Urinary bladder (tissue), 4 donors: ENCODE data around the gene DOK4. TPM values are rescaled to one million over a fixed set of nuclear protein-coding genes. Genes with fewer than 3 reads are reported as not detected.

ENCODE experiments used
- DNase-seq: peaks from one replicate; pipeline ENCODE4 v3.0.0-alpha.2; 2015; ENCODE audit errors: extremely low spot score
- H3K27ac ChIP-seq: one replicate; pipeline ENCODE4 v1.5.1; 2013; ENCODE audit warnings: low read depth, mild to moderate bottlenecking, moderate library complexity
- H3K36me3 ChIP-seq: one replicate; pipeline ENCODE4 v1.6.1; 2013; ENCODE audit warnings: mild to moderate bottlenecking, moderate library complexity; ENCODE audit not compliant: insufficient read depth
- H3K4me1 ChIP-seq: one replicate; pipeline ENCODE4 v1.6.1; 2013; ENCODE audit warnings: mild to moderate bottlenecking, moderate library complexity; ENCODE audit not compliant: insufficient read depth
- H3K4me3 ChIP-seq: one replicate; pipeline ENCODE4 v1.5.1; 2013; ENCODE audit warnings: low read depth, low read length
- WGBS: extraction: QIAGEN DNeasy Blood & Tissue Kit; methylation state at CpG from one replicate; pipeline ENCODE4 v1.1.7; 2013; 5-methylcytosine and 5-hydroxymethylcytosine counted together
- polyA plus RNA-seq: library from polyadenylated mRNA; stranded (reverse); fragments of 200-250 nt; gene quantifications from one replicate; pipeline ENCODE4 v1.2.3, GENCODE V29; 2013
- total RNA-seq: library from RNA; depleted of rRNA; stranded (reverse); fragments of >200 nt; gene quantifications from one replicate; pipeline ENCODE4 v1.2.3, GENCODE V29; 2014
- donor health status: healthy with polysubstance abuse.
- donor health status: healthy.

DOK4 gene
- total and polyA plus RNA-seq, 2 donors, result 11.8 to 21.3 TPM

DNA sequence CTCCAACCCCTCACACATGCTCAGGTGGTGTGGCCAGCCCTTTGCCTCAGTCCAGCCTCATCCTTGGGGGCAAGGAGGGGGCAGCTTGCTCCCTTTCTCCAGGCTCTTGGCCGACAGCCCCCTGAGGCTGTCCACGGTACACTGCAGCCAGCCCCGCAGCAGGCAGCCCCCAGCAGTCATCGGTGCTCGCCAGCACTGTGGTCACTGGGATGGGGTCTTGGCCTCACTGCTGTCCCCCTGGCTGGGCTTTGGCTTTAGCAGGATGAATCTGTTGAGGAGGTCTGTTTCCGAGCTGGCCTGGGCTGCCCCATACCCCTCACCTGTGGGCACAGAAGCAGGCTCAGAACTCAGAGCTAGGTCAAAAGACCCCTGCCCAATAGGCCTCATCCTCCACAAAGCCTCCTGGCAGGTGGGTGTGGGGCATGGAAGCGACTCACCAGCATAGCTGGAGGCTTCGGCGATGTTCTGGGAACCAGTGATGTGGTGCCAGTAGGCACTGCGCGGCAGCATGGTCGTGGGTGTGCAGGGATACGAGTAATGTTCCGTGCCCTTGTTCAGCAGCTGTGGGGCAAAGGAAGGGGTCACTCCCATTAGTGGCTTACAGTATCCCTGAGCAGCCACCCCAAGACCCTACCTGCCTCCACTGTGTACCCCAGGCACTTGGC, 13.0 kb downstream of the DOK4 start:
- WGBS, result 85% methylated on average over 14 of the region's 14 CpGs
- no peak for DNase-seq
- no peak overlapping the region for H3K27ac ChIP-seq
- peaks cover 3% of the 10 kb centered on the region for H3K36me3 ChIP-seq
- H3K4me3 ChIP-seq, result no peak overlapping the region
- H3K4me1 ChIP-seq, result no peaks in the 10 kb centered on the region

DNA sequence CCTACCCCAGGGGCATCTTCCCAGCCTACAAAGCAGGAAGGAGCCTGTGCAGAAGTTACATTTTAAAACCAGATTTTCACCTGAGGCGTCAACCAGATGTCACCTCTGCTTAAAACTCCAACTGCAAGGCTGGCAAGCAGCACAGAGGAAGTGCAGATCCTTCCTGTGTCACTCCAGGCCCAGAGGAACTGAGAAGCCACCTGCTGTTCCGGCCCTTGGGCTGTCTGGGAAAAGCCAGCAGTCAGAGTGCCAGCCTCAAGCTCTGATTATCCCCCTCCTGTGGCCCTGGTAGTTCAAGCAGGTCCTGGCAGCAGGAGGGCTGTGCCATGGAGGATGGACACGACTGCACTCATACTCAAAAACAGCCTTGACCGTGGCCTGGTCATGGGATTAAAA, 13.6 kb downstream of the DOK4 start:
- DNase-seq, result no peak
- Histone ChIP-seq H3K27ac (no peak overlapping the region), H3K36me3 (peaks cover 3% of the 10 kb centered on the region), H3K4me3 (no peak overlapping the region), H3K4me1 (no peaks in the 10 kb centered on the region)
- 57% methylated on average over 4 of the region's 4 CpGs for WGBS

DNA sequence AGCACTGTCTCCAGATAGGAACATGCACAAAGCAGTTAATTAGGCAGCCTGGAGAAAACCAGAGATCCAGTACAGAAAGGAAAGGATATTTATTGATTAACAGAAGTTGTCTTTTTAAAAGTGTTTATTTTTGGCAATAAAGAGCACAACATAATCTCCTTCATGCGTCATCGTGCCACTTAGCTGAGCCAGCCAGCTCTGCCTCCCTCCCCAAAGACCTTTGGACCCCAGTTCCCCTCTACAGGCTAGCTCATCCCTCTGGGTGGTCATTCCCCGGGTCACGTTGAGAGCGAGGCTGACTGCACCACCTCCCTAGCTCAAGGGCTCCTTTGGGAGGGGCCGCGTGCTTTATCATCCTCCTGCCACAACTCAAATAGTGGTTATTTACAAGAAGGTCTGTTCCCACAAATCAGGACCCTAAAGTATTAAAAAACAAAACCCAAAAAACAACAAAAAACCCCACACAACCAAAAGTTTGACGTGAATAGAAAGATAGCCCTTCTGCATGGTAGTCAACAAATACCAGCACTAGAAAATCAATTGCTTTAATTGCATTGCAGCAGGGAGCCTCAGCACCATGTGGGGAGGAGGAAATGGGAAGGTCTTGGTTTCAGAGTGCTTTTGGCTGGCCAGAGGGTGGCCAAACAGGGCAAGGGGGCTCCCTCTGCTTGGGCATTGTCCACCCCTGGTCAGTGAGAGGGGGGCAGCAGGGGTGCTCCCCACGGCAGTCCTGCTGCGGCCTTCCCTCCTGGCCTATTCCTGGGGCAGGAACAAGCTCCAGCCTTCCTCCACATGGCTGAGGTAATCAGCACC, 14.2 kb downstream of the DOK4 start:
- DNase-seq, result no peak
- peaks cover 3% of the 10 kb centered on the region for H3K36me3 ChIP-seq
- no peaks in the 10 kb centered on the region for H3K4me1 ChIP-seq
- no peak overlapping the region for H3K27ac ChIP-seq
- 55% methylated on average over 10 of the region's 10 CpGs for WGBS
- no peak overlapping the region for H3K4me3 ChIP-seq

DNA sequence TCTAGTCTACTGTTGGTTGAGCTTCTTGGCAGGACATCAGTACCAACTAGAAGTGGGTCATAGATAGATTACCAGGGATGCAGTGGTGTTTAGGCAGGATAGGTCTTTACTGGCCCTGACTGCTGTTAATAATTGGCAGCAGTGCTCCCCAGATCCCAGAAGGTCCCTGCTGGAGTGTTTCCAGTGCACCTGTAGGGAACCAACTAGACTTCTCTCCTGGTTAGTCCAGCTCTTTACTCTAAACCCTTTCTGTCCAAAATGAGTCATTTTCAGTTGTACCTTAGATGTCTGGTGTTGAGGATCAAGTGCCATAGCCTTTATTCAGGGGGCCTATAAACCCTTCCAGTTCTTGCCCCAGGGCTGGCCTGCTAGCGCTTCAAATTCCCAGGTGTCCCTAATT, 15.1 kb downstream of the DOK4 start:
- H3K27ac ChIP-seq, result no peak overlapping the region
- DNase-seq, result no peak
- WGBS, result 95% methylated on average over 1 of the region's 1 CpG
- H3K4me3 ChIP-seq, result no peak overlapping the region
- H3K36me3 ChIP-seq, result peaks cover 5% of the 10 kb centered on the region
- no peaks in the 10 kb centered on the region for H3K4me1 ChIP-seq

DNA sequence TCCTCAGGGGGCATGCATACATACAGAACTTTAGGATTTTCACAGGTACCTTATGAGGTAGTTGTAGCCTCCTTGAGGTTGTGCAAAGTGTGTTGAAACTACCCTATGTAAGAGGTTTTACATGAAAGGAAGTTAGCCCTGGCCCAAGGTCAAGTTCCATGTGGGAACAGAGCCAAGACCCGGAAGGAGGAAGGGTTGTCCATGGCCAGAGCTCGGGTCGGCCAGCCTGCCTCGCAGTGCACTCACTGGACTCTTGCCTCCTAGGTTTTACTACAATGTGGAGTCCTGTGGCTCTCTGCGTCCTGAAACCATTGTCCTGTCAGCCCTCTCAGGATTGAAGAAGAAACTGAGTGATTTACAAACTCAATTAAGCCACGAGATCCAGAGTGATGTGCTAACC, 15.6 kb downstream of the DOK4 start:
- peaks cover 5% of the 10 kb centered on the region for H3K36me3 ChIP-seq
- no peak for DNase-seq
- WGBS, result 32% methylated on average over 6 of the region's 6 CpGs
- no peak overlapping the region for H3K27ac ChIP-seq
- H3K4me3 ChIP-seq, result no peak overlapping the region
- H3K4me1 ChIP-seq, result no peaks in the 10 kb centered on the region

DNA sequence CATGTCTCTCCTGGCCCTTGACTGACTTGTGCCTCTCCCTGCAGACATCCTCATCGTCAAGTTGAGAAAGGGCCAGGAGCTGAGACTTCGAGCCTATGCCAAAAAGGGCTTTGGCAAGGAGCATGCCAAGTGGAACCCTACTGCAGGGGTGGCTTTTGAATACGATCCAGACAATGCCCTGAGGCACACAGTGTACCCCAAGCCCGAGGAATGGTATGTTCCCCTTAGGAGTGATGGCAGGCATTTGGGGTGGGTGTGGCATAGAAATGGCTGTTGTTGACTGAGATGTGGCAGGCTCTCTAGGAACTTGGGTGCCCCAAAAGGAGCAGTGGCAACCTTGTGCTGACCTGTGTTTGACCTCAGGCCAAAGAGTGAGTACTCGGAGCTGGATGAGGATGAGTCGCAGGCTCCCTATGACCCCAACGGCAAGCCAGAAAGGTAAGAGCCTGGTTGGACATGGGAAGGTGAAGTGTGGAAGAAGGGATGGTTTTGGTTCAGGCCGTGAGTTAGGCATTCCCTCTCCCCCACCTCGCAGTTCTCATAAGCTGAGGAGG, 16.3 kb downstream of the DOK4 start:
- Histone ChIP-seq H3K4me3 (no peak overlapping the region), H3K36me3 (peaks cover 5% of the 10 kb centered on the region), H3K4me1 (no peaks in the 10 kb centered on the region), H3K27ac (no peak overlapping the region)
- DNase-seq, result no peak
- WGBS, result 69% methylated on average over 9 of the region's 9 CpGs

DNA sequence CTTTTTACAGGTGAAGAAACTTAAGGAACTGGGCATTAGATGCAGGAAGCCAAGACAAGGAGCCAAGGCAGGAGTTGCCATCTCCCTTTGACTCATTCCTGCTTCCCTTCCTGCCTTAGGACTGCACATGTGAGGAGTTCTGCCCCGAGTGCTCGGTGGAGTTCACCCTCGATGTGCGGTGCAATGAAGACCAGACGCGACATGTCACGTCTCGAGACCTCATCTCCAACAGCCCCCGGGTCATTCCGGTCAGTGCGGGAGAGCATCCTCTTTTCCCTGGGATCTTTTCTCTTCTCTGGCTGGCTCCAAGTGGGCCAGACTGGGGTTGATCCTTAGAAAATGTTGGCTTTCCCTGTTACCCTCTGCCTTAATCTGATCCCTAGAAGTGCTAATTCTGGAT, 17.2 kb downstream of the DOK4 start:
- peaks cover 5% of the 10 kb centered on the region for H3K36me3 ChIP-seq
- H3K27ac ChIP-seq, result no peak overlapping the region
- no peak for DNase-seq
- no peaks in the 10 kb centered on the region for H3K4me1 ChIP-seq
- no peak overlapping the region for H3K4me3 ChIP-seq
- 88% methylated on average over 11 of the region's 11 CpGs for WGBS

DNA sequence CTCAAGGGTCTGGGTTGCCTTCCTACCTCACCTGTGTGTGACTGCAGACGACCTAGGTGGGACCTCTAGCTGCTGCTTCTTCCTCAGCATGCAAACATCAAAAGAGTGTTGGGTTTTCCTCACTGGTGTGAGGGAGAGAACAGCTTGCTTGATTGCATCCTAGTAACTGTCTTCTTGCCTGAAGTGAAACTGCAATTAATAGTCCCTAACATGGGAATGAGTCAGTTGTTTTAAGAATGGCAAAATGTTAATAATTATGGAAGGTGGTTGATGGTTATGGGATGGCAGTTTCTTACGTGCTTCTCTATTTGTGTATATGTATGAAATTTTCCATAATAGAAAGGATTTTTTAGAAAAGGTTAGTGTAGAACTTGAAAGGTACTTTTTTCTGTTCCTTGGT, 17.9 kb downstream of the DOK4 start:
- Histone ChIP-seq H3K36me3 (peaks cover 5% of the 10 kb centered on the region), H3K4me1 (no peaks in the 10 kb centered on the region), H3K4me3 (no peak overlapping the region), H3K27ac (no peak overlapping the region)
- WGBS, result 90% methylated on average over 2 of the region's 2 CpGs
- no peak for DNase-seq

DNA sequence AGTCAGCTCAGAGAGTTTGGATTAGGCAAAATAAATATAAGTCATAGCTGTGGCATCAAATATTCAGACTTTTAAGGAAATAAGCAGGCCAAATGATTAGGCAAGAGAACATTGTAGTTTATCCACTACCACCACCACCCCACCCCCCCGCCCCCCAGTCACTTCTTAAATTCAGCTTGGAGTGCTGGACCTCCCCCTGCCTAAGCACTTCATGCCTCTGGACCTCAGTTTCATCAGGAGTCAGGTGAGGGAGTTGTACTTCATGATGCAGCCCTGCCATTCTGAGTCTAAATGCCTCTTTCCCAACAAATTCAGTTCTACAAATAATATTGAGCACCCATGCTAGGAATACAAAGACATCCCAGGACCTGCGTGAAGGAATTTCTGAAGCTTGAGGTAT, 21.8 kb downstream of the DOK4 start:
- Histone ChIP-seq H3K4me1 (no peaks in the 10 kb centered on the region), H3K4me3 (no peak overlapping the region), H3K27ac (no peak overlapping the region), H3K36me3 (peaks cover 5% of the 10 kb centered on the region)
- no peak for DNase-seq
- WGBS, result 97% methylated on average over 2 of the region's 2 CpGs

DNA sequence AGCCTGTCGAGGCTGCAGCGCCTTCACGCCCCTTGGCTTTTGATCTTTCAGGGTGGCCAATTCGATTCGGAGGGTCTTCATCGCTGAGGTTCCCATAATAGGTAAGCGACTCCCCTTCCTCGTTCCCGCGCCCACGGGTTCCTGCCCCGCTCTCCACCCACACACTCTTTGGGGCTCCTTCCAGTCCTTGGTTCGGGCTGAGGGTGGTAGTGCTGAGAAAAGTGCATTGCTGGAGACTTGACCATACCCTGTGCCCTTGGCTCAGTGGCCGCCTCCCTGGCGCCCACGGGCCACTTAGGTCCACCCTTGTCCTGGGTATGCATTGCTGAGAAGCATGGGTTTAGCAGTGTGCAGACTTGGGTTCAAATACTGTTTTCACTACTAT, 23.3 kb downstream of the DOK4 start:
- no peak overlapping the region for H3K27ac ChIP-seq
- no peak for DNase-seq
- under 1% methylated on average over 16 of the region's 16 CpGs for WGBS
- no peaks in the 10 kb centered on the region for H3K4me1 ChIP-seq
- peaks cover 2% of the 10 kb centered on the region for H3K36me3 ChIP-seq
- peak overlapping the region; percentile 98 for H3K4me3 ChIP-seq

DNA sequence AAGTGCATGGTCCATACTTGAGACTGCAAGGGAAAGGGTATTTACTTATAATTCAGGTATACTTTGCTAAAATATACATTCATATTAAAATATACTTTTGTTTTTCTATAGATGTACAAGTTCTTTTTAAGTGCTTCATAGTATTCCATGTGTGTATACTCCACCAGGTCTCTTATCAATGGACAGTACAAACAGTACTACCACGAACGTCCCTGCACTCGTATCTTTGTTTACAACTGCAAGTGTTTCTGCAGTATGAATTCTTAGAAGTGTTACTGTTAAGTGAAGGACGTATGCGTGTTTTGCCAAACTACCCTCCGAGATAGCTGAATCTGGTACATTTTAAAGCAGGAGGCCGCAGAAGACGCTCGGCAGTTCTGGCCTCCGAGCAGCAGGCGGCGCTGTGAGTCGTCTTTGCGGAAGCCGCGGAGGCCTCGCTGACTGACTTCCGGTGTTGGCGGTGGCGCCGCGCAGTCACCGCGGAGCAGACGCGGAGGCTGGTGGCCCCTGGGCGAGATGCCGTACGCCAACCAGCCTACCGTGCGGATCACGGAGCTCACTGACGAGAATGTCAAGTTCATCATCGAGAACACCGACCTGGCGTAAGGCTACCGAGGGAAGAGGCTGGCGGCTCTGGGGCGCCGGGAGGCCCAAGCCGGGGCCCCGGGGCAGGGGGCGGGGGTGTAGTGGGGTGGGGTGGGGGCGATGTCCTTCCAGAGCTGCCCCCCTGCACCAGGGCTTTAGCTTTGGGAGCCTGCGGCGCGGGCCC, 23.9 kb downstream of the DOK4 start, which contains the start of gene POLR2C:
TSS of gene POLR2C (plus strand) at position 471 of the 769 bp plus-strand sequence. CDS start at position 517, 46 bp downstream.
- DNase-seq, result no peak
- peak within 1 kb of the TSS; percentile 98 for H3K4me3 ChIP-seq
- H3K4me1 ChIP-seq, result no peaks in the 10 kb centered on the region
- WGBS, result under 1% methylated on average over 47 of the region's 47 CpGs
- peak within 1 kb of the TSS; percentile 59 for H3K27ac ChIP-seq
- H3K36me3 ChIP-seq, result peaks cover 5% of the 10 kb centered on the region

DNA sequence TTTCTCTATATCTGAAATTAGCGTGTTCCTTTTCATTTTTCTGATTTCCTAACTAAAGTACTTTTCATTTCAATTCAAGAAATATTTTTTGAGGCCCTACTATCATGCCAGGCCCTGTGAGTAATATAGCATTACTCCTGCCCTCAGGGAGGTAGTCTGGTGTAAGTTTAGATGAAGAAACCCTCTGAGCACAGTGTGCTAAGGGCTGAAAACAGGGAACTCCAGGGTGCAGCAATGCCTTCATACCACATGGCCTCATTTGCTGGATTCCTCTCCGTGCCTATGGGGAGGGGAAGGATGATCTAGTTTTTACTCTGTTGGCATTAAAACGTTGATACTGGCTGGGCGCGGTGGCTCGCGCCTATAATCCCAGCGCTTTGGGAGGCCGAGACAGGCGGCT, 34.3 kb downstream of the DOK4 start:
- H3K4me1 ChIP-seq, result no peaks in the 10 kb centered on the region
- no peak overlapping the region for H3K27ac ChIP-seq
- DNase-seq, result no peak
- H3K36me3 ChIP-seq, result no peaks in the 10 kb centered on the region
- no peak overlapping the region for H3K4me3 ChIP-seq
- 94% methylated on average over 10 of the region's 10 CpGs for WGBS

DNA sequence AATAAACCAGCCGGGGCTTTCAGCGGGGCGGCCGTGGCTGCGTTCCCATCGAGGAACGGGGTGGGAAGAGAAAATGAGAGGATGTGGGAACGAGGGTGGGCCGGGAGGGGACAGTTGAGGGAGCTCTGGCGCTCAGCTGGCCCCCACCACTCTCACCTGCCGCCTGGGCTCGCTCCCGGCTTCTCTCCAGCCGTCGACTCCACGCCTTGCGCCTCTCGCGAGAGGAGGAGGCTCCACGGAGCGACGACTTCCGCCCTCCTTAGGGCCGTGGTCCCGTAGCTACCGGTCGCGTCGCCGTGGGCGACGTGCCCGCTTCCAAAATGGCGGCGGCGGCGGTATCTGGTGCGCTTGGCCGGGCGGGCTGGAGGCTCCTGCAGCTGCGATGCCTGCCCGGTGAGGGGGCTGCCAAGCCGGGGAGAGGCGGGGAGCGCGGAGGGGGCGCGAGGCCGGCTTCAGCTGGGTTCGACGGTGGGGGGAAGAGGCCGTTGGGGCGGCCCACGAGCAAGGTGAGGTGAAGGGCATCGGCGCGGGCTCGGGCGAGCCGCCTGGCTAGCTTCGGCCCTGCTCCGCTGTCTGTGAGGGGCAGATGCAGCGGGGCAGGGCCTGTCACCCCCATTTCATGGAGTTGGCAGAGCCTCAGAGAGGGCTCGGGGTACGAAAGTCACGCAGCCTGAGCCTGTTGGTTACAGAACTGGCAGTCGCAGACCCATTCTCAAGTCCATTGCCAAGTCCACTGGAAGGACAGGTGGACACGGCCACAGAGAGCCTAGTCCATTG, 38.9 kb downstream of the DOK4 start, which contains the start of the genes CIAPIN1 and COQ9:
TSS of gene CIAPIN1 (minus strand) at position 200 of the 777 bp plus-strand sequence. CDS start 6,457 bp downstream, outside the sequence.
TSS of gene COQ9 (plus strand) at position 294 of the 777 bp plus-strand sequence. CDS start at position 321, 27 bp downstream.
- Histone ChIP-seq H3K36me3 (no peaks in the 10 kb centered on the region), H3K4me3 (peak within 1 kb of the TSS; percentile 91), H3K4me1 (peaks cover 2% of the 10 kb centered on the region), H3K27ac (peak within 1 kb of the TSS; percentile 71)
- WGBS, result under 1% methylated on average over 68 of the region's 68 CpGs
- peak; percentile 82 for DNase-seq
